Measurements from ENCODE around the gene DMBX1.

Gene DMBX1

GRCh38 chr1:46484783-46485490 lies 4.7 kb upstream of the DMBX1 start:
- no peak for DNase-seq

DNA sequence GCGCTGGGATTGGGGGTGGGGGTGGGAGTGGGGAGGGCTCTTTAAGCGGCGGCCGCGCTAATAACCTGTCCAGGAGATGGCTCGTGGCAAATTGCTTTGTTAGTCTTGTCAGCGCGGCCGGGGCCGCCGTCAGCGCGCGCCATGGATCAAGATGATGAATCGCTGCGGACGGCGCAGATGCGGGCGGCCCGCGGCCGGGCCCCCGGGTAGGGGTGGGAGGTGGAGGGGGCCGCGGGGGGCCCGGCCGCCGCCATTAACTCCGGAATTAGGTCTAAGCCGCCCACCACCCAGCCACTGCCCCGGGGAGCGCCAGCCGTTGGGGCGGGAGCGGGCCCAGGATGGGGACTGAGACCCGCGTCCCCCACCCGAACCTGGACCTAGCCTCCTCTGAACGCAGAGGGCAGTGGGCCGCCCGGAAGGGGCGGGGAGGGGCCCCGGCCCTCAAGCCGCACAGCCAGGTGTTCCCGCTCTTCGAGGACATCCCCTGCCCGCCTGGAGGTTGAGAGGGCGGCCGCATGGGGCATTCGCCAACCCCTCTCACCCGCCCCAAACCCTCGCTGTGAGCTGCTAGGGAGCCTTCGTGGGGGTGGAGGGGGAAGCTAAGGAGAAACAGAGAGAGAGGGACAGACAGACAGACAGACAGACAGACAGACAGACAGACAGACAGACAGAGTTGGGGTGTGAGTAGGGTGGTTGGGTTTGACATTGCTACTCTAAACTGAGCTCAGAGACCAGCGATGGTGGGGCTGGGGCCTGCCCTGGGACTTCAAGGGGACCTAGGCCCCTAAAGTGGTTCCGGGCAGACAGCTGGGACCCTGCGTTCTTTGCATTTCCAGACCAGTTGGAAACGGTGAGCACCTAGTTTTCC lies 3.8 kb upstream of the DMBX1 start:
- peak in 1 of 2 experiments; percentile 3 for DNase-seq

- DNase-seq: no peak
Measured at GRCh38 chr1:46486432-46487015, 3.1 kb upstream of the DMBX1 start.

DNA sequence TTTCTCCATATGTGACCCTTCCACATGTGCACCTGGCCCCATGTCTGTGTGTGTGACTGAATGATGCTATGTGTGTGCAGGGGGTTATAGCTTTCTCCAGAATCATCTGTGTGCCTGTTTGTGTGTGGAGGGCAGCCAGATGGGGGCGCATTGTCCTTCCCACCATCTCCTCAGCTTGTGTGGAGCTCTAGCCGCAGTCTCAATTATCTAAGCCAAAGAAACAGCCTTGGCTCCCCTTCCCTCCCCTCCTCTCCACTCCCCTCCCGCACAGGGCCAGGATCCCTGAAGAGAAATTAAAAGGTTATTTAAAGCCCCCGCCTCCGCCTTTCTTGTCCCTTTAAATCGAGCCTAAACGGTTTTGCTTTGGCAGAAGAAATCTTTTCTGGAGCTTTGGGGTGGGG lies 1.8 kb upstream of the DMBX1 start:
- peak in 1 of 2 experiments; percentile 19 for DNase-seq

DNA sequence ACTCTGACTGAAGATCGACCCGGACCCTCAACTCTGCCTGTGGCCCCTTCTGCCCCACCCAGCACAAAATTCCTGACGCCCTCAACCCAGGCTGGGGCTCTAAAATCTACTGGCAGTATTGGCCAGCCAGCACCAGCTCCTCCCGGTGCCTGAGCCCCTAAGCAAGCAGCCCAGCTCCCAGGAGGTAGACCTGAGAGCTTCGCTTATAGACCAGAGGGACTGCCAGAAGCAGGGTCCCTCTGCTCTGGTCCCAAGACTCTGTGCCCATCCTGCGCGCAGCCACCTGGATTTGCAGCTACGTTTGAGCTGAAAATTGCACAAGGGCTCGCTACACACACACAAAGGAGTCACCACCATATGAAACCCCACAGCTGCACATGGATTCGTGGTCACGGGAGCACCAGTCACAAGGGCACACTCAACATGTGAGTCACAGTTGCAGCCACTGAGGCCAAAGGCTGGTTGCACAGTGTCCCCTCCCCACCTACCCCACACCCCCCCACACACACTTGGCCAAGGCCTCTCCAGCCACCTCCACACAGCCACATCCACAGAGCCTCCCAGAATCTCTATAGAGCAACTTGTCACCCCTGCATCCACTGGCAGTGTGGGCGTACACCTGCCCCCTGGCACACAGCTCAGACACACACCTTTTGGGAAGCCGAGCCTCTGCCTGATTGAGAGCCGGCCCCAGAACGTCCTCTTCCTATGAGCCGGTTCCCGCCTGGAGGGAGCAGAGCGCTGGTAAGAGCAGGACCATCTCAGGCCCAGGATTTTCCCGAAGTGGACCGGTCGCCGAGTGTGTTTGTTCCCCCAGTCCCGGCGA lies 1.1 kb upstream of the DMBX1 start:
- DNase-seq: no peak

GRCh38 chr1:46489169-46489637 lies 433 bp upstream of the DMBX1 start:
- no peak for DNase-seq

DNA sequence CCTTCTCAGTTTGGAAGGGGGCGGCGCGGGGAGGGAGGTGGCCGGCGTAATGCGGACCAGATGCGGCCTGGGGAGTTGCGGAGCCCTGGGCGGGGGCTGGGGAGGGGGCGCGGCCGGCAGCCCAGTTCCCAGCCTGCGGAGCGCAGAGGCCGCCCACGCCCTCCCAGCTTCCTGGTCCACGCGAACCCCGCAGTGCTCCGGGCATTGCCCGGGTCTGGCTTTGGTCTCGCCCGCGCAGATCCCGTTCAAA lies 695 bp downstream of the DMBX1 start:
- DNase-seq: peak in 1 of 2 experiments; percentile 24

DNA sequence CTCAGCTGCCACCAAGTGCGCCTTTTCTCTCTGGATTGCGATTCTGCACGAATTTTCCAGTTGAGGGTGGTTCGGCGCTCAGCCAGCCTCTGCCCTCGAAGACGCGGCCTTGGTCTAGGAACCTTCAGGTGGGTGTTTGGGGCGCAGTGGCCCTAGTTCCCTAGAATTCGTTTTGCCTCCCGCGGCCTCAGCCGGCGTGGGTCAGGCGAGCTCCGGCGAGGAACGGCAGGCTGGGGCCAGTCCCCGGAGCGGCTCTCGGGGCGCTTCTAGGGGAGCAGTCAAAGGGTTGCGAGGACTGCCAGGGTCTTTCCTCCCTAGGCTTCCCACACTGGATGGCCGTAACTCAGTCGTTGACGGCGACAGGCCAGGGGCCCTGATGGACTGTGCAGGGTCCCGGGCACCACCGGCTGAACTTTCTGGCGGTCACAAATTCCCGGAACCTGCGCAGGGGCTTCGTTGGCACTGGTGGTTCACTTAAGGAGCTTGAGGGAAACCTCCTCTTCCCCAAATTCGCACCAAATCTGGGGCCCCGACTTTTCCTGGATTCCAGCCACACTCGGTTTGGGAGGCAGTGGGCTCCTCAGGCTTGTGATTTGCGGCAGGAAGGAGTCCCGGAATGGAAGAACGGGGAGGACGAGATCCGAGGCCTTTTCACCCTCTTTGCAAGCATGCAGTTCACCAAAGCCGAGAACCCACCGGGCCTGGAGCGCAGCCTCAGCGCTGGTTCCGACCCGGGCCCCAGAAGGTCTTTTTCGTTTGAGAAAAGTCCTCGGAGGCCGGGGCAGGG lies 1.2 kb downstream of the DMBX1 start:
- peak in 1 of 2 experiments; percentile 8 for DNase-seq

- no peak for DNase-seq
Measured at GRCh38 chr1:46491443-46492268, 2.0 kb downstream of the DMBX1 start.

- no peak for DNase-seq
Measured at GRCh38 chr1:46492269-46492853, 2.7 kb downstream of the DMBX1 start.

DNA sequence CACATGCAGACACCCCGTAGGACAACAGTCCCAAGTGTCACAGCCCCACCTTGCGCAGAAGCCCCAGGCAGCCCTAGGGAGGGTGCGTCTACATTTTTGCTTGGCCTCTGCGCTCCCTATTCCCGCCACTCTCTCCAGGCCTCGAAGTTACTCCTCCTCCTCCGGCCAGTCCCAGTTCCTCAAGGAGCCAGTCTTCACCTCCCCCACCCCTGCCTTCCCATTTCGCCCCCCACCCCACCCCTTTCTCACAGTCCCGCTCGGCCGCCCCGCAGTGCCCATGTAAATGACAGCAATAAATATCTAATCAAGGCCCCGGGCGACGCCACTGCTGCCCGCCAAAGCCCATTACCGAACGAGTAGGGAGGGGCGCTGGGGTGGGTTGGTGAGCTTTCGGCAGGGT lies 3.2 kb downstream of the DMBX1 start:
- DNase-seq: no peak

DNA sequence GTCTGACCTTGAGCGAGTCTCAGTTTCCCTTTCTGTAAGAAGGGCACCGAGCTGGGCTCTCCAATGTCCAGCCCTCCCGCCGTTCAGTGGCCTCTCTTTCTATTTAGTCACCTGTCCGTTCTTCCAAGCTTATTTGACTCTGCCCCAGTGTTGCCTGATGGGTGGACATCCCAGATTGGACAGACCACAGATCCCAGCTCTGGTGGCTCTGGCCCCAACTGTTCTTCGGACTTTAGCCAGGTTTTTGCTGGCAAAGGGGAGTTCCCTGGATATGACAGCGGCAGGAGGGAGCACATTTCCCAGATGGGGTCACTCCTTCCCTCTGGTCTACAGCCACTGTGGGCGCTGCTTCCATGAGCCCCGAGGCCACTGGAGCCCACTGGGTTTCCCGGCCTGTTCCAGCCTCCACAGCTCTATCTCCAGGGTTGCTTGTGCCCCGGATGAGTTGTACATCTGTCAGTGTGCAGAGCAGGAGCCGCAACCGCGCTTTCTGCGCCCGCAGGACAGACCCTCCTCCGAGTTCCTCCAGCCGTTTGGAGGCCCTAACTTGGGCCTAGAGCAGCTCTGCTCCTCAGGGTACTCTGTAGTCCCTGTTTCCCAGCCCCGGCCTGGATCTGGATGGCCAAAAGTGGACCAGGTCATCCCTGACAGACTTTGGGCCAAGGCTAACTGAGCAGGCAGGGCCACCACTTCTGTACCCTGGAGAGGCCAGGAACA lies 3.8 kb downstream of the DMBX1 start:
- no peak for DNase-seq

GRCh38 chr1:46494910-46495309 lies 5.3 kb downstream of the DMBX1 start:
- DNase-seq: no peak

- DNase-seq: no peak
Measured at GRCh38 chr1:46495778-46496177, 6.1 kb downstream of the DMBX1 start.

DNA sequence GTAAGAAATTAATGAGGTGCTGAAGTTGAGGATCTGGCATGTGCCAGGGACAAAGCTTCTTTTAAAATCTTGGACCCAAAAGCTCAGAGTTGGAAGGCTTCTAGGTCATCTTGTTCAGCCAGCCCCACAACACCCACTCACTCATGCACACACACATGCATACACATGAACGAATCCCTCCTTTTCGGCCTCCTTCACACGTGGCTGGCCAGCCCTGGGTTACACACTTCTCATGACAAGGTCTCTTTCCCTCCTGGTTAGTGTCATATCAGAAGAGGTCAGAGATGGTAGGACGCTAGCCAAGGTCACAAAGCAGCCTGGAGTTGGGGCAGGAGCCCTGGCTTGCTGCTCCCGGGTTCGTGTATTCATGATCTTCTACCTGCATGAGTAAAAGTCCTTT lies 6.9 kb downstream of the DMBX1 start:
- no peak for DNase-seq

DNA sequence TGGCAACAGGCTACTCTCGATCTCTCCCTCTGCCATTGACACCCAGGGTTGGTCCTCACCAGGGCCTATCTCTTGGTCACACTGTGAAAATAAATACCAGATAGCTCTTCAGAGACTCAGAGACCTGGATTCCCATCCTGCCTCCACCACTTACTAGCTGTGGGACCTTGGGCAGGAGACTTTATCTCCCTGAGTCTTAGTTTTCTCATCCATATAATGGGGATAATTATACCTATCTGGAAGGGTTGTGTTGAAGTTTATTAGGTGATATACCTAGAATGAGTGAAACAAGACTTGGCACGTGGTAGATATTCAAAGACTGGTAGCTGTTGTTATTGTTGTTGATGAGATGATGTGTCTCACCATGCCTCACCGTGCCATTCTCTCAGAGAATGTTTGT lies 7.4 kb downstream of the DMBX1 start:
- DNase-seq: no peak

GRCh38 chr1:46497665-46498064 lies 8.0 kb downstream of the DMBX1 start:
- no peak for DNase-seq

- DNase-seq: no peak
Measured at GRCh38 chr1:46501528-46501927, 11.9 kb downstream of the DMBX1 start.

- DNase-seq: no peak
Measured at GRCh38 chr1:46503421-46503820, 13.8 kb downstream of the DMBX1 start.

- no peak for DNase-seq
Measured at GRCh38 chr1:46506470-46507219, 17.0 kb downstream of the DMBX1 start.
